HCT116 (cell line): ENCODE data around the gene PAX2. TPM values are rescaled to one million over a fixed set of nuclear protein-coding genes. Genes with fewer than 3 reads are reported as not detected.

Experiments
- ATAC-seq: fragments of 200-7000 bp; cut with Tn5 transposase; 2 replicates; pipeline ENCODE4 v1.9.1; 2020; ENCODE audit warnings: mild to moderate bottlenecking, moderate library complexity
- BruUV-seq: library from RNA; stranded (reverse); fragments of 400-500 nt; replicated peaks from 2 replicates; lab custom pipeline; 2021; lab: Mats Ljungman, UMichigan
- CTCF ChIA-PET: fragments of 300-600 bp; sonication (Branson Sonifier 250); formaldehyde crosslinking; loops from one replicate; lab custom pipeline; 2021; ENCODE audit warnings: antibody characterized with exemption; lab: Charles Lee
- POLR2A ChIA-PET: fragments of 300-600, 350-600 bp; sonication (Branson Sonifier 250); formaldehyde crosslinking; loops from one replicate; lab custom pipeline; 2021; ENCODE audit warnings: antibody characterized with exemption; lab: Charles Lee
- RAD21 ChIA-PET, 2 experiments: fragments of 300-600 bp; sonication (Branson Sonifier 250); formaldehyde crosslinking; loops; one replicate each; lab custom pipeline; 2023; ENCODE audit warnings: low total read pairs in 2 of 2; ENCODE audit not compliant: uncharacterized antibody in 2 of 2, unreplicated experiment in 2 of 2, low non-redundant PET in 1 of 2; lab: Charles Lee
- DNase-seq: peaks from one replicate; pipeline ENCODE4 v3.0.0-alpha.2; 2010; ENCODE audit warnings: low read depth, low spot score
- H2AFZ ChIP-seq: fragments of 200-600 bp; shearing (Covaris generic), sonication (generic); 2 replicates; pipeline ENCODE4 v1.6.1; 2017; ENCODE audit warnings: low read depth, mixed run types, mixed read lengths, antibody characterized with exemption, low read length; ENCODE audit not compliant: poor library complexity, severe bottlenecking
- H3K27ac ChIP-seq: 2 replicates; pipeline ENCODE4 v1.5.1; 2012; ENCODE audit warnings: low read depth, low read length
- H3K27me3 ChIP-seq: fragments of 200-600 bp; sonication (generic); 2 replicates; pipeline ENCODE4 v1.6.1; 2016; ENCODE audit warnings: mixed run types, low read length, mixed read lengths; ENCODE audit not compliant: insufficient read depth
- H3K36me3 ChIP-seq, 2 experiments: fragments of 200-500 bp in 1 of 2; fragments of 200-600 bp in 1 of 2; sonication (Bioruptor generic) in 1 of 2; sonication (generic) in 1 of 2; 2 replicates each; pipeline versions ENCODE4 v1.5.1 to v1.6.1; 2014 to 2016; ENCODE audit warnings: low read length in 2 of 2, inconsistent platforms in 1 of 2, mixed read lengths in 1 of 2, mixed run types in 1 of 2; ENCODE audit not compliant: insufficient read depth in 2 of 2, control insufficient read depth in 1 of 2
- H3K4me1 ChIP-seq, 2 experiments: fragments of 200-600 bp in 1 of 2; sonication (generic) in 1 of 2; 2 replicates each; pipeline versions ENCODE4 v1.5.1 to v1.6.1; 2012 to 2017; ENCODE audit warnings: low read length in 2 of 2, inconsistent platforms in 1 of 2, mild to moderate bottlenecking in 1 of 2, mixed read lengths in 1 of 2, mixed run types in 1 of 2, moderate library complexity in 1 of 2; ENCODE audit not compliant: insufficient read depth in 2 of 2, control insufficient read depth in 1 of 2
- H3K4me2 ChIP-seq: fragments of 200-600 bp; sonication (generic); 2 replicates; pipeline ENCODE4 v1.6.1; 2017; ENCODE audit warnings: mixed run types, low read length, mixed read lengths
- H3K4me3 ChIP-seq, 2 experiments: fragments of 200-600 bp in 1 of 2; sonication (generic) in 1 of 2; replicated peaks in 1 of 2; 2 replicates each; pipeline ENCODE4 v1.5.1; 2011 to 2016; ENCODE audit warnings: low read length in 2 of 2, control low read depth in 1 of 2, low read depth in 1 of 2, mild to moderate bottlenecking in 1 of 2, mixed read lengths in 1 of 2, mixed run types in 1 of 2
- H3K79me2 ChIP-seq: fragments of 200-600 bp; sonication (generic); 2 replicates; pipeline ENCODE4 v1.6.1; 2017; ENCODE audit warnings: mild to moderate bottlenecking, mixed run types, low read length, moderate library complexity, mixed read lengths; ENCODE audit not compliant: insufficient read depth
- H3K9ac ChIP-seq: fragments of 200-600 bp; sonication (generic); 2 replicates; pipeline ENCODE4 v1.6.1; 2016; ENCODE audit warnings: low read length, mixed read lengths
- H3K9me2 ChIP-seq: fragments of 200-600 bp; sonication (generic), shearing (Covaris generic); 2 replicates; pipeline ENCODE4 v1.6.1; 2017; ENCODE audit warnings: mixed run types, mild to moderate bottlenecking, moderate library complexity; ENCODE audit not compliant: insufficient read depth
- H3K9me3 ChIP-seq, 2 experiments: fragments of 200-500 bp in 1 of 2; fragments of 200-600 bp in 1 of 2; sonication (Bioruptor generic) in 1 of 2; sonication (generic) in 1 of 2; 2 replicates each; pipeline ENCODE4 v1.6.1; 2014 to 2017; ENCODE audit warnings: low read length in 2 of 2, mixed read lengths in 2 of 2, inconsistent platforms in 1 of 2, low read depth in 1 of 2, mild to moderate bottlenecking in 1 of 2, mixed run types in 1 of 2, moderate library complexity in 1 of 2; ENCODE audit not compliant: control insufficient read depth in 1 of 2, insufficient read depth in 1 of 2
- H4K20me1 ChIP-seq: fragments of 200-600 bp; sonication (generic), shearing (Covaris generic); 2 replicates; pipeline ENCODE4 v1.6.1; 2017; ENCODE audit warnings: mixed run types, mild to moderate bottlenecking, moderate library complexity; ENCODE audit not compliant: insufficient read depth
- ATF3 ChIP-seq: IDR thresholded peaks from 2 replicates; pipeline ENCODE4 v1.6.1; 2012
- CTCF ChIP-seq, 3 experiments: fragments of 200-600 bp in 1 of 3; sonication (generic) in 1 of 3; IDR thresholded peaks in 2 of 3; conservative IDR thresholded peaks in 1 of 3; 2 replicates each; pipeline ENCODE4 v1.5.1; 2012 to 2017; ENCODE audit warnings: low read depth in 2 of 3, low read length in 2 of 3, antibody characterized with exemption in 1 of 3, borderline replicate concordance in 1 of 3, control low read depth in 1 of 3, mild to moderate bottlenecking in 1 of 3, mixed read lengths in 1 of 3, mixed run types in 1 of 3, moderate library complexity in 1 of 3; ENCODE audit not compliant: insufficient read depth in 1 of 3
- EGR1 ChIP-seq: IDR thresholded peaks from 2 replicates; pipeline ENCODE4 v1.6.1; 2012; ENCODE audit warnings: low read depth
- ELF1 ChIP-seq: IDR thresholded peaks from 2 replicates; pipeline ENCODE4 v1.6.1; 2012; ENCODE audit warnings: low read depth, borderline replicate concordance
- EZH2 ChIP-seq: fragments of 200-600 bp; sonication (generic); IDR thresholded peaks from 2 replicates; pipeline ENCODE4 v1.6.1; 2017; ENCODE audit warnings: antibody characterized with exemption, mixed run types
- EZH2phosphoT487 ChIP-seq: fragments of 200-600 bp; IDR thresholded peaks from 2 replicates; pipeline ENCODE4 v1.6.1; 2018; ENCODE audit warnings: antibody characterized with exemption, borderline replicate concordance
- JUND ChIP-seq: IDR thresholded peaks from 2 replicates; pipeline ENCODE4 v1.6.1; 2012
- MAX ChIP-seq: IDR thresholded peaks from 2 replicates; pipeline ENCODE4 v1.6.1; 2012
- POLR2A ChIP-seq: IDR thresholded peaks from 2 replicates; pipeline ENCODE4 v1.7.0; 2011; ENCODE audit warnings: borderline replicate concordance; ENCODE audit not compliant: insufficient read depth, insufficient read length; ENCODE audit errors: extremely low read depth
- POLR2AphosphoS5 ChIP-seq: IDR thresholded peaks from 2 replicates; pipeline ENCODE4 v1.6.1; 2011; ENCODE audit warnings: mild to moderate bottlenecking, low read depth, low read length, moderate library complexity
- RAD21 ChIP-seq: IDR thresholded peaks from 2 replicates; pipeline ENCODE4 v1.6.1; 2012; ENCODE audit warnings: low read depth, mild to moderate bottlenecking
- SRF ChIP-seq: IDR thresholded peaks from 2 replicates; pipeline ENCODE4 v1.6.1; 2012; ENCODE audit warnings: low read depth
- TCF7L2 ChIP-seq: IDR thresholded peaks from 2 replicates; pipeline ENCODE4 v1.7.0; 2011; ENCODE audit warnings: borderline replicate concordance, inconsistent platforms; ENCODE audit not compliant: insufficient read depth, insufficient read length; ENCODE audit errors: extremely low read depth
- intact Hi-C: fragments of 100-400 bp; cut with micrococcal nuclease; formaldehyde crosslinking; loops from 2 replicates; pipeline ENCODE4 v1.10.0; 2022
- total RNA-seq: library from RNA; stranded (reverse); gene quantifications from one replicate; pipeline ENCODE4 v1.2.1, GENCODE V29; 2021; ENCODE audit not compliant: unreplicated experiment

The PAX2 gene
- total RNA-seq, 1 experiment from 2014 or later = 5.0 TPM

GRCh38 chr10:100759331-100759730 lies 13.9 kb downstream of the PAX2 start:
- Histone ChIP-seq H3K9me2 (no peaks in the 10 kb centered on the region), H3K79me2 (no peaks in the 10 kb centered on the region), H3K4me3 (no peak overlapping the region), H3K4me1 (no peaks in the 10 kb centered on the region), H2AFZ (no peak overlapping the region), H3K27ac (no peak overlapping the region), H3K4me2 (no peak overlapping the region), H4K20me1 (no peaks in the 10 kb centered on the region), H3K9me3 (no peaks in the 10 kb centered on the region), H3K36me3 (no peaks in the 10 kb centered on the region), H3K27me3 (peaks cover 2% of the 10 kb centered on the region; the same call in 1 of the 2 replicates), H3K9ac (no peak overlapping the region)
- DNase-seq (no peak), ATAC-seq (peak; percentile 77)
- ChIA-PET POLR2A (no interaction called here), CTCF (interaction anchor here (1.3 kb wide), 1 partner anchor 241 kb away, joined by 3 read pairs; no protein-coding TSS in a partner anchor), RAD21 (no interaction called here)
- TF ChIP-seq CTCF (IDR thresholded peaks at IDR 0.05 in 2 of 3, conservative IDR thresholded peaks at IDR 0.05 in 1 of 3; ENCODE audit: borderline replicate concordance in 1 of 3, insufficient read depth in 1 of 3, low read depth in 2 of 3, low read length in 2 of 3) (0 out of 6 replicates have a peak, but pooled peaks of 2 of the 3 experiments have one; percentile 5 to 7), MAX (no peak)
- BruUV-seq = no TSS peak
- intact Hi-C loops = no loop called here

- DNase-seq (no peak), ATAC-seq (no peak)
- TF ChIP-seq EZH2 = no peak
- no peak for TF ChIP-seq RAD21
- TF ChIP-seq EZH2phosphoT487 = no peak
- TF ChIP-seq JUND = no peak
- TF ChIP-seq TCF7L2 = no peak
- no peak for TF ChIP-seq POLR2AphosphoS5
- TF ChIP-seq SRF = no peak
- TF ChIP-seq ELF1 = no peak
- no peak for TF ChIP-seq ATF3
- no peak for TF ChIP-seq EGR1
- TF ChIP-seq POLR2A = no peak
- ChIA-PET POLR2A (no interaction called here), CTCF (no interaction called here), RAD21 (no interaction called here)
- Histone ChIP-seq H3K27me3 (no peaks in the 10 kb centered on the region), H3K9me2 (no peaks in the 10 kb centered on the region), H3K79me2 (no peaks in the 10 kb centered on the region), H3K9me3 (no peaks in the 10 kb centered on the region), H3K4me1 (no peaks in the 10 kb centered on the region), H3K4me3 (no peak overlapping the region), H3K9ac (no peak overlapping the region), H3K36me3 (no peaks in the 10 kb centered on the region), H3K27ac (no peak overlapping the region), H3K4me2 (no peak overlapping the region), H4K20me1 (no peaks in the 10 kb centered on the region), H2AFZ (no peak overlapping the region)
- BruUV-seq = no TSS peak
- intact Hi-C loops = no loop called here
Observed at GRCh38 chr10:100760726-100761125, 15.3 kb downstream of the PAX2 start.
